Measurements from ENCODE around the gene PPP5C.
"Not testable (repeated sequence)": the region's sequence is repeated elsewhere in the genome, so short reads cannot be mapped to it uniquely, and the experiment has no call there.

DNA sequence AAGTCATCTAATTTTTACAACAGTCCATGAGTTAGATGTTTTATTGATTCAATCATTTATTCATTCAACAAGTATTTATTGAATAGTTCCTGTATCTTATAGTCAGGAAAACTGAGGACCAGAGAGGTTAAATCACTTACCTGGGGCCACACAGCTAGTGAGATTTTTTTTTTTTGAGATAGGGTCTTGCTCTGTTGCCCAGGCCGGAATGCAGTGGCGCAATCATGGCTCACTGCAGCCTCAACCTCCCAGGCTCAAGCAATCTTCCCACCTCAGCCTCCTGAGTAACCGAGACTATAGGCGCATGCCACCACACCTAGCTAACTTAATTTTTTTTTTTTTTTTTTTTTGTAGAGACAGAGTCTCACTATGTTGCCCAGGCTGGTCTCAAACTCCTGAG lies 88.8 kb downstream of the PPP5C start:
- not testable (repeated sequence) for TF ChIP-seq CTCF (conservative IDR thresholded peaks at IDR 0.05); EZH2 (IDR thresholded peaks at IDR 0.05; ENCODE audit: low read depth)
